ENCODE results near the gene INPP4B.

The INPP4B gene

DNA sequence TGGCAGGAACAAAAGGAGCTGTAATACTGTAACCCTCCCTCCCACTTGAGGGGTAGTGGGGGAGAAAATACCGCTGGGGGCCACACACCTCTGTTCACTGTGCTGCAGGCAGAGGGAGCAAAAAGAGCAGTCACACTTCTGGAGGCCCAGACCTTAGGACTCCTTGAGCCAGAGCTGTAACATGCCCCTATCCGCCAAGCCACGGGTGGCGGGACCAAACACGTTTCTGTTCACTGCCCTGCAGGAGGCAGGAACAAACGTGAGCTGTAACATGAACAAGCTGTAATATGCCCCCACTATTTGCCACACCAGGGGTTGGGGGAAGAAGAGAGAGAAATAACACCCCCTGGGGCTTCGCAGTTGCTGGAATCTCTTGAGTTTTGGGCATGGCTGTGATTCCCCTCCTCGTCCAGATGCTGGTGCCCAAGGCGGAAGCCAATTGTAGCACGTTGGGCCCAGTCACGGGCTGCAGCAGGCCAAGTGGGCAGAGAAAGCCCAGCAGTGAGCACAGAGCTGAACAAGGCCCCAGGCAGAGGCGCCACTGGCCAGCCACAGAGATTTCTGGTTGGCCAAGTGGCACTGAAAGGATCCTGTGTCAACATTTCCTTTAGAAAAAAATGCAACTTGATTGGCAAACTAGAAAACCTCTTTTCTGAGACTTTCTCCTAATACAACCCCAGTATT is 509.7 kb downstream of the INPP4B start:
- TF ChIP-seq, protein P1, sequence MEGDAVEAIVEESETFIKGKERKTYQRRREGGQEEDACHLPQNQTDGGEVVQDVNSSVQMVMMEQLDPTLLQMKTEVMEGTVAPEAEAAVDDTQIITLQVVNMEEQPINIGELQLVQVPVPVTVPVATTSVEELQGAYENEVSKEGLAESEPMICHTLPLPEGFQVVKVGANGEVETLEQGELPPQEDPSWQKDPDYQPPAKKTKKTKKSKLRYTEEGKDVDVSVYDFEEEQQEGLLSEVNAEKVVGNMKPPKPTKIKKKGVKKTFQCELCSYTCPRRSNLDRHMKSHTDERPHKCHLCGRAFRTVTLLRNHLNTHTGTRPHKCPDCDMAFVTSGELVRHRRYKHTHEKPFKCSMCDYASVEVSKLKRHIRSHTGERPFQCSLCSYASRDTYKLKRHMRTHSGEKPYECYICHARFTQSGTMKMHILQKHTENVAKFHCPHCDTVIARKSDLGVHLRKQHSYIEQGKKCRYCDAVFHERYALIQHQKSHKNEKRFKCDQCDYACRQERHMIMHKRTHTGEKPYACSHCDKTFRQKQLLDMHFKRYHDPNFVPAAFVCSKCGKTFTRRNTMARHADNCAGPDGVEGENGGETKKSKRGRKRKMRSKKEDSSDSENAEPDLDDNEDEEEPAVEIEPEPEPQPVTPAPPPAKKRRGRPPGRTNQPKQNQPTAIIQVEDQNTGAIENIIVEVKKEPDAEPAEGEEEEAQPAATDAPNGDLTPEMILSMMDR (conservative IDR thresholded peaks at IDR 0.05), result no peak
- no peak overlapping the region for H3K27ac ChIP-seq

DNA sequence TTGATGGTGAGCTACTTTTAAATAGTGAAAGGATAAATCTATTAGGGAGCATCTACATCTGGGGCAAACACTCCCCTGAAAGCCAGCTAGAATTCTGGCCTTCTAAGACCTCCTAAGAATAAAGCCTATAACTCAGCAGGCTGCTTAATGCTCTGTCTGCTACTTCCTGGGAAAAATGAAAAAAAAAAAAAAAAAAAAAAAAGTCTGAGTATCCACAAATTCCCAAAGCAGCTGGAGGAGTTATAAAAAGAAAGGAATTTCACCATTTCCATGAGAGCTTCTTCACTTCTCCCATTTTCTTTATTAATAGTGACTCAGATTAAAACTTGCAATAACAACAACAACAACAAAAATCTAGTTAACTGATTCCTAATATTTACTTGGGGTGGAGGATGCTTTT is 511.2 kb downstream of the INPP4B start:
- H3K27ac ChIP-seq, result no peak overlapping the region
- TF ChIP-seq, protein P1 (conservative IDR thresholded peaks at IDR 0.05), result no peak

DNA sequence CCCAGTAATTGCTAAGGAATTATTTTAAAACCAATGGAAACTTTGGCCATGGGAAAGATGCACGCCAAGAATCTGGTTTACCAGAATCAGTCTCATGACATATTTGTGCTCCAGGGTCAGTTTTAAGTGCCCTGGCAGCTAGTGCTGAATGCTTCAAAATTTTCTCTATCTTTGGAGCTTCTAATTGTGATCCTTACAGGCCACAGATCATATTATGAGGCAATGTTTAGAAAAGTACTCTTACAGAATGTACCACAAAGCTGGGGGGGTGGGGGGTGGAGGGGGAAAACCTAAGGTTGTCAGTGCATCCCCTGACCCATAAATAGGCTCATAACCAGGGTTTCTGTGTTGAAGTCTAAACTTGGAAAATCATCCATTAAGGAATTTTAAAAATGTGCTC is 514.5 kb downstream of the INPP4B start:
- H3K27ac ChIP-seq, result no peak overlapping the region
- TF ChIP-seq, protein P1 (conservative IDR thresholded peaks at IDR 0.05), result no peak

DNA sequence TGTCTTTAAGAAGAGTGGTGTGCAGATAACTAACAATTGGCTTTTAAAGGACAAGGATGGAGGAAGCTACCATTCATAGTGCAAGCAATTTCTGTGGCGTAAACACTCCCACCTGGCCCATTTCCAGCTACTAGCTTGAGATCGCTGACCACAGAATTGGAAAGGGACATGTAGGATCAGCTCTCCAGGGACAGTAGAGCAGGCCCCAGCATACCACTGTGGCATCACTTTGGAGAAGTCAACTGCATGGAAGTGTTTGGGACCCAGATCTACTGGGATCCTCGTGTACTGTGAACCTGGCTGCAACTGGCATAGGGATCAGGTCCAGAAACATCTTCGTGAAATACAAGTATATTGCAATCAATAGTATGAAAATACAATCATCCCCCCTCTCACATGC is 515.0 kb downstream of the INPP4B start:
- H3K27ac ChIP-seq, result no peak overlapping the region
- TF ChIP-seq, protein P1 (conservative IDR thresholded peaks at IDR 0.05), result no peak

DNA sequence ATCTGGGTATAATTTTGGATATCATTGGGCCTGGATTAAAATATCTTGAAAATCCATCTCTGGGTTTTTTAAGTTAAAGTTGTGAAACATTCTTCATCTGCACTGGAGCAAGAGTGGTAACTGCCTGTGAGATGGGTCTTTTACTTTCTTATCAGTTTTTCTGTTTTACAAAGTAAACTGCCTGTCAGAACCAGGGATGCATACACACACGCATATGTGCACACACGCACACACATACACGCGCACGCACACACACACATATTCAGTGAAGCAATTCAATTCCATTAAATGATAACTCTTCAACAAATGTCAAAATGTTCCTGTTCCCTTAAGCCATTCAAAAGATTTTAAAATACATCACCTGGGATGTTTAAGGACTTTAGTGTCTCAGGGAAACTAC is 515.8 kb downstream of the INPP4B start:
- TF ChIP-seq, protein P1 (conservative IDR thresholded peaks at IDR 0.05), result no peak
- no peak overlapping the region for H3K27ac ChIP-seq

DNA sequence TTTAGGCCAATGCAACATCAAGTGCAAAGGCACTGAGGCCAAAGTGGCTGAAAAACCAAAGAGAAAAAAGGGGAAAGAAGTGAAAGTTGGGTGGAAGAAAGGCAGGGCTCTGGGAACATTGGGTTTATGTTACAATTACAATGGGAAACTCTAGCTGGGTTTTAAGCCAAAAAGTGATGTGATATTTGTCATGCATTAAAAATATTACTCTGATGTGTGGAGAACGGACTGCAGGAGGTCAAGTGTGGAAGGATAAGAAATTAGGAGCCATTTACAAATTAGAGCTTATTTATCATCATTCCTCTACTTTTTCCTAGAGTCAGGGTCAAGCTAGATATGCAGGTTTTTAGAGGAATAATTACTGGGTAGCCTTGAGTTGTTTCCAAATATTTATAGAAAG is 516.8 kb downstream of the INPP4B start:
- TF ChIP-seq, protein P1 (conservative IDR thresholded peaks at IDR 0.05), result no peak
- H3K27ac ChIP-seq, result no peak overlapping the region

DNA sequence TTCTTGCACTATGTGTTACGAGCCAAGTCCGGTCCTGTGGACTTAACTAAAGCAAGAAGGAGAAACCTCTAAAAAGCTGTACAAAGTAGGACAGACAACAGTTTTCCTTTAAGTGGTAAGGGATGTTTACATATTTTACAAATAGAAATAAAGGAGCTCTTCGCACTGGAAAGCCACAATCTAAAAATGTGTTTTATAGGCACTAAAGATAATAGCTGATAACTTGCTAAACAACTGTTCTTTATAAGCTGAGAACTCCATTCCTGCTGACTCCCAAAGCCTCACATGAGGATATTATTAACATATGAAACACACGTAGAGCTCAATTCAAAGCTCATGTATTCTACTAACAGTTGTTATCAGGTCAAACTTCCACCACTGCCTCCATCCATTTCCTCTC is 519.9 kb downstream of the INPP4B start:
- TF ChIP-seq, protein P1 (conservative IDR thresholded peaks at IDR 0.05), result no peak
- no peak overlapping the region for H3K27ac ChIP-seq
